GM23338 (cell line): ENCODE measurements around the gene TEKT5. TPM values are rescaled to one million over a fixed set of nuclear protein-coding genes. Genes with fewer than 3 reads are reported as not detected.

Experiments
- CREB1 ChIP-seq: fragments of 250-450 bp; sonication (Bioruptor Pico); IDR thresholded peaks from 2 replicates; pipeline ENCODE4 v1.5.0; 2020; ENCODE audit warnings: low read depth, mild to moderate bottlenecking, moderate library complexity
- JUNB ChIP-seq: IDR thresholded peaks from one replicate; pipeline ENCODE4 v1.6.1; 2016; ENCODE audit warnings: antibody characterized with exemption; ENCODE audit not compliant: unreplicated experiment
- POLR2AphosphoS5 ChIP-seq: IDR thresholded peaks from 2 replicates; pipeline ENCODE4 v1.6.1; 2016; ENCODE audit warnings: antibody characterized with exemption, low read depth
- STAT1 ChIP-seq: IDR thresholded peaks from one replicate; pipeline ENCODE4 v1.6.1; 2016; ENCODE audit warnings: antibody characterized with exemption; ENCODE audit not compliant: unreplicated experiment
- ZNF462 ChIP-seq: fragments of 250-450 bp; sonication (Bioruptor Pico); IDR thresholded peaks from 2 replicates; pipeline ENCODE4 v1.5.0; 2020; ENCODE audit warnings: mild to moderate bottlenecking, moderate library complexity
- polyA plus RNA-seq: library from polyadenylated mRNA; unstranded; fragments of >200 nt; fragmentation: Nextera tagmentation; extraction: Ambion mirVana; gene quantifications from 2 replicates; pipeline ENCODE4 v1.2.1, GENCODE V29; 2016
- total RNA-seq: library from RNA; depleted of rRNA; stranded (reverse); fragments of >200 nt; shearing (Covaris generic); gene quantifications from 2 replicates; pipeline ENCODE4 v1.2.3, GENCODE V29; 2014
- TF ChIP-seq, protein P1 (sequence below): IDR thresholded peaks from one replicate; pipeline ENCODE4 v1.6.1; 2018; ENCODE audit warnings: antibody characterized with exemption; ENCODE audit not compliant: unreplicated experiment

Gene TEKT5
- total and polyA plus RNA-seq, 2 experiments from 2014 or later, result 0.52 TPM; not detected in 1

- TF ChIP-seq, protein P1, sequence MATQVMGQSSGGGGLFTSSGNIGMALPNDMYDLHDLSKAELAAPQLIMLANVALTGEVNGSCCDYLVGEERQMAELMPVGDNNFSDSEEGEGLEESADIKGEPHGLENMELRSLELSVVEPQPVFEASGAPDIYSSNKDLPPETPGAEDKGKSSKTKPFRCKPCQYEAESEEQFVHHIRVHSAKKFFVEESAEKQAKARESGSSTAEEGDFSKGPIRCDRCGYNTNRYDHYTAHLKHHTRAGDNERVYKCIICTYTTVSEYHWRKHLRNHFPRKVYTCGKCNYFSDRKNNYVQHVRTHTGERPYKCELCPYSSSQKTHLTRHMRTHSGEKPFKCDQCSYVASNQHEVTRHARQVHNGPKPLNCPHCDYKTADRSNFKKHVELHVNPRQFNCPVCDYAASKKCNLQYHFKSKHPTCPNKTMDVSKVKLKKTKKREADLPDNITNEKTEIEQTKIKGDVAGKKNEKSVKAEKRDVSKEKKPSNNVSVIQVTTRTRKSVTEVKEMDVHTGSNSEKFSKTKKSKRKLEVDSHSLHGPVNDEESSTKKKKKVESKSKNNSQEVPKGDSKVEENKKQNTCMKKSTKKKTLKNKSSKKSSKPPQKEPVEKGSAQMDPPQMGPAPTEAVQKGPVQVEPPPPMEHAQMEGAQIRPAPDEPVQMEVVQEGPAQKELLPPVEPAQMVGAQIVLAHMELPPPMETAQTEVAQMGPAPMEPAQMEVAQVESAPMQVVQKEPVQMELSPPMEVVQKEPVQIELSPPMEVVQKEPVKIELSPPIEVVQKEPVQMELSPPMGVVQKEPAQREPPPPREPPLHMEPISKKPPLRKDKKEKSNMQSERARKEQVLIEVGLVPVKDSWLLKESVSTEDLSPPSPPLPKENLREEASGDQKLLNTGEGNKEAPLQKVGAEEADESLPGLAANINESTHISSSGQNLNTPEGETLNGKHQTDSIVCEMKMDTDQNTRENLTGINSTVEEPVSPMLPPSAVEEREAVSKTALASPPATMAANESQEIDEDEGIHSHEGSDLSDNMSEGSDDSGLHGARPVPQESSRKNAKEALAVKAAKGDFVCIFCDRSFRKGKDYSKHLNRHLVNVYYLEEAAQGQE, result no peak
- no peak for TF ChIP-seq POLR2AphosphoS5
- no peak for TF ChIP-seq CREB1 (CRISPR knock-in tag)
- TF ChIP-seq STAT1, result no peak
- TF ChIP-seq ZNF462 (CRISPR knock-in tag), result no peak
- no peak for TF ChIP-seq JUNB
Measured at GRCh38 chr16:10642964-10643363, 51.8 kb downstream of the TEKT5 start (continued).
